ENCODE data around the gene NUDT4B.
"Not testable (repeated sequence)": the region's sequence is repeated elsewhere in the genome, so short reads cannot be mapped to it uniquely, and the experiment has no call there.

- TF ChIP-seq ZSCAN5A (tag by site-specific recombination; IDR thresholded peaks at IDR 0.05); FEZF1 (tag by site-specific recombination; IDR thresholded peaks at IDR 0.05); CTCF (tag by site-specific recombination; IDR thresholded peaks at IDR 0.05); ZFP41 (tag by site-specific recombination; IDR thresholded peaks at IDR 0.05; ENCODE audit: borderline replicate concordance); ZNF677 (tag by site-specific recombination; IDR thresholded peaks at IDR 0.05); PBX3 (CRISPR knock-in tag; IDR thresholded peaks at IDR 0.05); GLI2 (tag by site-specific recombination; IDR thresholded peaks at IDR 0.05; ENCODE audit: borderline replicate concordance, low read depth); ZBTB49 (tag by site-specific recombination; IDR thresholded peaks at IDR 0.05; ENCODE audit: low read depth); ZIC2 (tag by site-specific recombination; IDR thresholded peaks at IDR 0.05); ATF2 (tag by site-specific recombination; IDR thresholded peaks at IDR 0.05; ENCODE audit: low read depth); ZNF274 (IDR thresholded peaks at IDR 0.05; ENCODE audit: low read length); ZNF274 (tag by site-specific recombination; IDR thresholded peaks at IDR 0.05; ENCODE audit: borderline replicate concordance): not testable (repeated sequence)
These were observed 36.2 kb upstream of the NUDT4B start for GRCh38 chr1:148712353-148712752.

Measured in HEK293 (cell line).